Measurements from ENCODE around the gene ULK1.

ULK1 gene

DNA sequence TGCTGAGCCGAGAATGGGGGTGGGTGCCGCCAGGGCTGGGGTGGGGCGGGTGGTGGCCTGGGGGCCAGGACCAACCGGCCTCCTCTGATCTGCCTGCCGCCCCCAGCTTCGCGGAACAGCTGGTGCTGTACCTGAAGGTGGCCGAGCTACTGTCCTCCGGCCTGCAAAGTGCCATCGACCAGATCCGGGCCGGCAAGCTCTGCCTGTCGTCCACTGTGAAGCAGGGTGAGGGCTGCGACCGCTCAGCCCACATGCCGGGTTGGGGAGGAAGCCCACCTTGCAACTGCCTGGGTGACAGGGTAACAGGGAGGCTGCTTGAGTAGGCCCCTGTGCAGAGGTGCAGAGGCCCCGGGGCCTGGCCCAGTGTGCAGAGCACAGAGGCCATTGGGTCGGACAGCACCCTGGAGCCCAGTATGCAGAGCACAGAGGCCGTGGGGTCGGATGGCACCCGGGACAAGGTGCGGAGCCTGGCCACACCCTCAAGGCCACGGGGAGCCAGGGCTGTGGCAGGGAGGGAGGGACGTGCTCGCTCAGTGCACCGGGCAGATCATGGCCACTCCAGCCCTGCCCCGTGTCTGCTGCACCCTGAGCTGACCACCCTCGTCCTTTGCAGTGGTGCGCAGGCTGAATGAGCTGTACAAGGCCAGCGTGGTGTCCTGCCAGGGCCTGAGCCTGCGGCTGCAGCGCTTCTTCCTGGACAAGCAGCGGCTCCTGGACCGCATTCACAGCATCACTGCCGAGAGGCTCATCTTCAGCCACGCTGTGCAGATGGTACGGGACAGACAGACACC, 25.1 kb downstream of the ULK1 start:
- DNase-seq (ENCODE audit: low read depth in 2 of 2) = no peak

DNA sequence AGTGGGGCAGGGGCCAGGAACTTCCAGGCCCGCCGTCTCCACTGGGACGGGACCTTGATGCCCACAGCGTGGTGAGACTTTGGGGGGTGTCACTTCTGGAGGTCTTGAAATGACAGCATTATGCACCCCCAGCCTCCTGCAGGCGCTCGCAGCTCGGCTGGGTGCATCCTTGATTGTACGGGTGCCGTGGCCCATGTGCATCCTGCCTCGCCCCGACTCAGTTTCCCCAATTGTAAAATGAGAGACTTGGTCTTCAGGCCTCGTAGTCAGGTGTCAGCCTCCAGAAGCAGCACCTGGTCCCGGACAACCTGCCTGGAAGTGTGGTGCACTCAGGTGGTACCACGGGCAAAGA, 25.7 kb downstream of the ULK1 start:
- no peak for DNase-seq (ENCODE audit: low read depth in 2 of 2)

DNA sequence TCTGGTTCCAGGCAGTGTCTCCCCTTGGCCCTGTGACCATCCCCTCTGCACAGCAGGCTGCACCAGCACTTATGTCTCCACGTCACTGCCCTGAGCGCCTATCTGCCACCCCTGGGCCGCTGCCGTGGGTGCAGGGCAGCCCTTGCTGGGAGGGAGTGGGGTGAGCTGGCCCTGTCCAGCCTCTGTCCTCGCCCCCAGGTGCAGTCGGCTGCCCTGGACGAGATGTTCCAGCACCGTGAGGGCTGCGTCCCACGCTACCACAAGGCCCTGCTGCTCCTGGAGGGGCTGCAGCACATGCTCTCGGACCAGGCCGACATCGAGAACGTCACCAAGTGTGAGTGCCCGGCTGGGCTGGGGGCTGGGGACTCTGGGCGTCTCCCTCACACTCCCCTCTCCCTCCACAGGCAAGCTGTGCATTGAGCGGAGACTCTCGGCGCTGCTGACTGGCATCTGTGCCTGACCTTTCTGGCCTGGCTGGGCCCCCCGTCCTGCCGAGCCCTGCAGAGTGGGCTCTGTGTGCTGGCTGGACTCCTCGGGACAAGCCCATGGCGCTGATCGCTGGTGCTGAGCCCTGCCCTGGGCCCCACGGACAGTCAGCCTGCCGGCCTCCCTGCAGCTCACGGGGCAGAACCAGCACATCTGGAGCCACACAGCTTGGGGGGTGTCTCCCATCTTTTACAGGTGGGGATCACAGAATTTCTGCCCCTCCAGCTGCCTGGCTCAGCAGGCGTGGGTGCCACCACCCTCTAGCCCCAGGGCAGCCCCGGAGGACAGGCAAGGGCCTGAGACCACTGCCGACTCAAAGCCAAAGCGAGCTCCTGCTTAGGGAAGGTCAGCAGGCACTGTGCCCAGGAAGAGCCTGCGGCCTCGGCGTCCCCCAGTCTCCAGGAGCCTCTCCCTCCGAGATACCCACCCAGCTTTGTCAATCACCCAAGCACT, 26.7 kb downstream of the ULK1 start:
- DNase-seq (ENCODE audit: low read depth in 2 of 2) = no peak

DNA sequence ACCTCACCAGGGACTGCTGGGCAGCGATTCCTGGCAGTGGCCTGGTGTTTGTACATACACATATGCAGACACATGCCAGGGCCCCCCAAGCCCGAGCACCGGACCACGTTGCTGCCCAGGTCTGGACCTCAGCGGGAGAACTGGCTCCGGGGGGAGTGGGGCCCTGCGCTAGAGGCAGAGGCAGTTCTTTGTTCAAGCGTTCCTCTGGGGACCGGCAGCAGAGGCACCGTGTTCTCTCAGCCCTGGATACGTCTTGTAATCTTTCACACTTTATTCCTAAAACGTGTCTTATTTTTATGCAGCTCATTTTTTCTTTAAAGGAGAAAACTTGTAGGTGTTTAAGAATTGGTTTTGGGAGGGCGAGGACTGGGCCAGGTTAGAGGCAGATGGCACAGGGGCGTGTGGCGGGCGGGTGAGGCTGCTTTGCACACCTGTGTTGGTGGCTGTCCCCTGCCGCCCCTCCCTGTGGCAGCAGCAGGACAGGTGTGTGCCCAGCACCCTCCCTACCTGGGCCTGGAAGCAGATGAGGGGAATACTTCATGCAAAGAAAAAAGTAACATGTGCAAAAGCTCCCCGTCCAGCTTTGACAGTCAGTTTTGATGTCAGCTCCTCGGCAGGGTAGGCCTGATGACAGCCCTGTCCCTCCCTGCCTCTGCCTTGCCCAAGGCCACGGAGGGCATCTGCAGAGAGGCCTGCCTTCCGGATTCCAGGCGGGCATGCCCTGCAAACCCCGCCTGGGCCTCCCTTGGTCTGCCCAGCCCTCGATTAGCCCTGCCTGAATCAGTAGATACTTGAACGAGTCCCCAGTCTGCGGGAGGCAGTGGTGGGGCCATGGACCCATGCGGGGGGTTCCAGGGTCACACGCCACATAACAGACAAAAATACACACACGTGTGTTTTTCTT, 27.7 kb downstream of the ULK1 start:
- no peak for DNase-seq (ENCODE audit: low read depth in 2 of 2)

DNA sequence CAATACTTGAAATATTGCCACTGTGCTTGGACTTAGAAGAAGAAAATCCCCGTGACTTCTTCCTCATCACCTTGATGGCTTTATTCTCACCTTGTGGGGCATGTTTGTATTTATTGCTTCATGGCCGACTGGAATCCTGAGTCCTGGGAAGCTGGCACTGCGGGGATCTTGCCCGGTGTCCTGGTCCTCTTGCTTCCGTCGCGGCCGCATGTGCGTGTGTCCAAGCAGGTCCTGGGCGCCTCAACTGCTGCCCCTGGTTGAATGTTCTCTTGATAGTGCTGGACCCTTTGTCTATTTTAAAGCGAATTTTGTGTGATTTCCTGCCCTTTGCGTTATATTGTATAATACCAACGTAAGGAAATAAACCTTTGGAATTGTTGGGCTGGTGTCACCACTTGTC, 28.4 kb downstream of the ULK1 start:
- no peak for DNase-seq (ENCODE audit: low read depth in 2 of 2)

DNA sequence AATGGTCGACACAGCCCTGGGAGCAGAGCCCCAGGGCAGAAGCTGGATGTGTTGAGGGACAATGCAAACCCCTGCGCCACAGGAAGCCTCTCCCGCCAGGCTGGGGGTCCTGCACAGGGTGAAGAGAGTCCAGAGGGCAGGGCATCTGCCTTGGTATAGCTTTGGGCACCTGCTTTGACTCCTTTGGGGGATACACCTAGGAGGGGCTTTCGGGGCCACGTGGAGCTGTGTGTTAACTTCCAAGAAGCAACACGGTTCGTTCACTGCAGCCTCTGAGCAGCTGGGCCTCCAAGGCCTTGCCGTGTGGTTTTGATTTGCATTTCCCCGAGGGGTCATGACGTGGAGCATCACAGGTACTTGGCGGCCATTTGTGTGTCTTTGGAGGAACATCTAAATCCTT, 28.8 kb downstream of the ULK1 start:
- DNase-seq (ENCODE audit: low read depth in 2 of 2) = no peak

DNA sequence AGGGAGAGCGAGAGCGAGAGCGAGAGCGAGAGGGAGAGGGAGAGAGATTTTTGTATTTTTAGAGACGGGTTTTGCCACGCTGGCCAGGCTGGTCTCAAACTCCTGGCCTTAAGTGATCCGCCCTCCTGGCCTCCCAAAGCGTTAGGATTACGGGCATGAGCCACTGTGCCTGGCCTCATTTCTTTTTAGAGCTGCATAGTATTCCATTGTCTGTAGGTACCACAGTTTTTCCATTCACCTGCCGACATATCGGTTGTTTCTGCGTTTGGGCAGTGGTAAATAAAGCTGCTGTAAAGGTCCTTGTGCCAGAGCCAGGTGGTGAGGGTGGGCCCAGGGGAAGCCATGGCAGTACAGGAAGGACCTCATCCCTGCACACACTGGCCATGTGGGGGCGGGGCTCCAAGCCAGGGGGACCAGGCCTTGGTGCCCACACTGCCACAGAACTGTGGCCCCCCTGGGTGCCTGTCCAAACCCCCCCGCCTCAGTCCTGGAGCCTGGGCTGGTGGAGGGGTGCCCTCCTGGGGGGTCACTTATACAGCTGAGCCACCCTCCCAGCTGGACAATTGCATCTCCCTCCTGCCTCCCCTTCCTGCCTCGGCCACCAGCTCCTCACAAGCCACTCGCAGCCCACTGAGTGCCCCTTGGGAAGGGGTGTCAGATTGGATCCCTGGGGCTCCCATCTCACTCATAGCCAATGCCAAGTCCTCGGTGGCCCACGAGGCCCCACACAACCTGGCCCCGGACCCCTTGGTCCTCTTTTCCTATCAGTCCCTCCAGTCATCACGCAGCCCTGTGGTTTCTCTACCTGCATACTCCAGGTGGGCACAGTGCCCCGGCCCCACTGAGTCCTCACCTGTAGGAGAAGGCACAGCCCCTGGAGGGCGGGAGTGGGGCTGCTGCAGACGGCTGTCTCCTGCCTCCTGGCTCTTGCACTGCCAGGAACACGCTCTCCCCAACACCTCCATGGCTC, 33.0 kb downstream of the ULK1 start:
- no peak for DNase-seq (ENCODE audit: low read depth in 2 of 2)

DNA sequence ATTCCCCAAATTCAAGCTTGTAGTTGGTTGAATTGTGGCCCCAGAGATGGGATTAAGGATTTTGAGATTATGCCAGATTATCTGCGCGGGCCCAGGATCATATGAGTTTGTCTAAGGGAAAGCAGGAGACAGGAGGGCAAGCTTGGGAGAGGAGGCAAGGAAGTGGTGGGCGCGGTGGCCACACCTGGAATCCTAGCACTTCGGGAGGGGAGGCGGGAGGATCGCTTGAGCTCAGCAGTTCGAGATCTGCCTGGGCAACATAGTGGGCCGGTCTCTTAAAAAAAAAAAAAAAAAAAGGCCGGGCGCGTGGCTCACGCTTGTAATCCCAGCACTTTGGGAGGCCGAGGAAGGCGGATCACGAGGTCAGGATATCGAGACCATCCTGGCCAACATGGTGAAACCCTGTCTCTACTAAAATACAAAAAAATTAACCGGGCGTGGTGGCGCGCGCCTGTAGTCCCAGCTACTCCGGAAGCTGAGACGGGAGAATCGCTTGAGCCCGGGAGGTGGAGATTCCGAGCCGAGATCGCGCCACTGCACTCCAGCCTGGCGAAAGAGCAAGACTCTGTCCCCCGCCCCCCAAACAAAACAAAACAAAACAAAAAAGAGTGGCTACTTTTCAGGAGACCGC, 33.8 kb downstream of the ULK1 start:
- DNase-seq (ENCODE audit: low read depth in 2 of 2) = no peak

DNA sequence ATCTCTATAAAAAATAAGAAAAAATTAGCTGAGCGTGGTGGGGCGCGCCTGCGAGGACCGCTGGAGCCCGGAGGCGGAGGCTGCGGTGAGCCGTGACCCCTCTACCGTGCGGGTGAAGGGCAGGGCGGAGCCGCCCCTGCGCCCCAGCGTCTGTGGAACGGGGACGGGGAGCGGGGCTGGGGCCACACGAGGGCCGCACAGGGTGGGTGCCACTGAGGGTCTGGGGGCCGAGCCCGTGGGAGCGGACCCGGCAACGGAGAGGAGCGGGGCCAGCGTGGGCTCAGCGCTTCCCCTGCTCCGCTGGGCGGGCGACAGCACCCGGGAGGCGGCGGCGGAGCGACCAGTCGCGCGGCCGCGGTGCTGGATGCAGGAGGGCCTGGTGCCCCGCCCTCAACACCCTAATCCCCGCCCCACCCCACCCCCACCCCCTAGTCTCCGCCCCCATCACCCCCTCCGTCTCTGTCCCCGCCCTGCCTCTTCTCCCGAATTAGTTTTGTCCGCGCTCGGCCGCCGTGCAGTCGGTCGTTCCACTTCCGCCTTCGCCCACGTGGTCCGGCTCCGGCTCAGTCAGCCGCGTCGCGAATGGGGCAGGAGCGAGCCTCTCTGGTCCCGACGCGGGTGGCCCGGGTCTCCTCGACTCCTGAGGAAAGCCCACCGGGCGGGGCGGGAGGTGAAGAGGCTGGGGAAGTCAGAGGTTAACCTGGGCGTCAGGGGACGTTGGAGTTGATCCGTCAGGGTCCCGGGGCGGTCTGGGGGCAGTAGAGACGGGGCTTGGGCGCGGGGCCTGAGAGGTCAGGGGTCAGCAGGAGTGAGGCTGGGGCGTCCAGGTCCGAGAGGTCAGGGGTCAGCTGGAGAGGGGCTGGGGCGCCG, 34.5 kb downstream of the ULK1 start, which contains the start of gene PUS1:
Gene PUS1 (plus strand): TSS at position 566 of the 870 bp plus-strand sequence. CDS start 447 bp downstream, outside the sequence.
- peak; percentile 85 to 91 for DNase-seq (ENCODE audit: low read depth in 2 of 2)

DNA sequence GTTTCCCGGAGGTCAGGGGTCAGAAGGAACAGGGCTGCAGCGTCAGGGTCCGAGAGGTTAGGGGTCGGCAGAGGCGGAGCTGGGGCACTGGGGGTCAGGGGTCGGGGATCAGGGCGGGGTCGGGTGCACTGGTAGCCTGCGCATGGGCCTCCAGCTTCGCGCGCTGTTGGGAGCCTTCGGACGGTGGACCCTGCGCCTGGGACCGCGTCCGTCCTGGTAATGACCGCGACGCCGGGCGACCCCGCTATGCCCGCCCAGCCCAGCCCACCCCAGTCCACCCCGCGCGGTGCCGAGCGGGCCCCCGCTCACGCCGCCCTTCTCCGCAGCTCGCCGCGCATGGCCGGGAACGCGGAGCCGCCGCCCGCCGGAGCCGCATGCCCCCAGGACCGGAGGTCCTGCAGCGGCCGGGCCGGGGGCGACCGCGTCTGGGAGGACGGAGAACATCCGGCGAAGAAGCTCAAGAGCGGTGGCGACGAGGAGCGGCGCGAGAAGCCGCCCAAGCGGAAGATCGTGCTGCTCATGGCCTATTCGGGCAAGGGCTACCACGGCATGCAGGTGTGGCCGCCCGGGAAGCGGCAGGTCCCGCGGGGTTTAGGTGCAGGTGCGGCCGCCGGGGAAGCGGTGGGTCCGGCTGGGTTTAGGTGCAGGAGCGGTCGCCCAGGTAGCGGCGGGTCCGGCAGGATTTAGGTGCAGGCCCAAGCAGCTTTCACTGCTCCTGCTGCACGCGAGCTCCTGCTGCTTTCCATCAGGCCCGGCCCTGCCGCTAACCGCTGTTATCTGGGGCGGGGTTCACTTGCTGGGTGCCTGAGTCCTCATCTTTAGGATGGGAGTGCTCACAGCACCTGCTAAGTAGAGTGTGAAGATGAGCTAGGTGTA, 35.4 kb downstream of the ULK1 start:
- DNase-seq (ENCODE audit: low read depth in 2 of 2) = no peak

DNA sequence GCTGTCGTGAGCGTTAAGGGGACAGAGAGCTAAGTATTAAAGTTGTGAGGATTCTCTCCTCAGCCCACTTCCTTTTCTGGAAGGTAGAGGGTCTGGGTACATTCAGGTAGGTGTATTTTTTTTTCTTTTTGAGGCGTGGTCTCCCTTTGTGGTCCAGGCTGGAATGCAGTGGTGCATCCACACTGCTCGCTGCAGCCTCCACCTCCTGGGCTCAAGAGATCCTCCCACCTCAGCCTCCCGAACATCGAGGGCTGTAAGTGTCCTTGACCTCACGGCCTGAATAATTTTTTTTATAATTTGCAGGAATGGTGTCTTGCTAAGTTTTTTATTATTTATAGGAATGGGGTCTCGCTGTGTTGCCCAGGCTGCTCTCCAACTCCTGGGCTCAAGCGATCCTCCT, 36.1 kb downstream of the ULK1 start:
- no peak for DNase-seq (ENCODE audit: low read depth in 2 of 2)

DNA sequence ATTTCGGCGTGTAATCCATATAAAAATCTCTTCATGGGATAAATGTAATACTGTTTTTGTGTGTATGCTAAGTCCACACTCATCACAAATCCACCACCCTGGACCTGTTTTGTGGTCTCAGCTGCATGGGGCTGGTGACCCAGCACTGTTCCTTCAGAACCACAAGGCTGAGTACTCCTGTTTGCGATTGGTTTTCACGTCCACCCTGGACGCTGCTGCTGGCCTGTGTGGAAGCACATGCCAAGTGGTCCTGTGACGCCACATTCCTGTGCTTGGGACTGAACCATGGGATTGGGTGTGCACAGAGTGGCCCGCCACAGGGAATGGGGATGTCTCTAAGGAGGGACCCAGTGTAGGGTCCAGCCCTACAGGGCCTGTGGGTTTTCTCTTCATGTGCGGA, 39.0 kb downstream of the ULK1 start:
- DNase-seq (ENCODE audit: low read depth in 2 of 2) = no peak

DNA sequence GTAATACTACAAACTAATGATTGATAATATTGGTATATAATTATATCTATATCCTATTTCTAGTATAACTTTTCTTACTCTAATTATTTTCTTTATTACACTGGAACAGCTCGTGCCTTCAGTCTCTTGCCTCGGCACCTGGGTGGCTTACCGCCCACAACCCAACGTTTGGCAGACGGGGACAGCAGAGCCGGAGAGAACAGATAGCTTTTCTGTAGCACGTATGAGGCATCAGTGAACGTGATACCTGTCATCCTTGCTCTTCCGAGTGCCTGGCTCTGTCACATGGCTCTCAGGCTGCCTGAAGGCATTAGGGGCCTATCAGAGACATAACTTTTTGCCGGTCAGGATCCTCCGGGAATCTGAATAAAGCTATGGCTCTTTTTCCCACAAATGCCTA, 40.1 kb downstream of the ULK1 start:
- DNase-seq (ENCODE audit: low read depth in 2 of 2) = no peak

DNA sequence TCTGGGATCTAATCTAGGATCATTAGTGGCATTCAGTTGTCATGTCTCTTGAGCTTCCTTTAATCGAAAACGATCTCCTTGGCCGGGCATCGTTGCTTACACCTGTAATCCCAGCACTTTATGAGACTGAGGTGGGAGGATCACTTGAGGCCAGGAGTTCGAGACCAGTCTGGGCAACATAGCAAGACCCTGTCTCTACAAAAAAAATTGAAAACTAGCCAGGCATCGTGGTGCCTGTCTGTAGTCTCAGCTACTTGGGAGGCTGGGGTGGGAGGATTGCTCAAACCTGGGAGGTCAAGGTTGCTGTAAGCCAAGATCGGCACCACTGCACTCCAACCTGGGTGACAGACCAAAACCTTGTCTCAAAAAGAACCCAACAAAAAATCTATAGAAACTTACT, 43.7 kb downstream of the ULK1 start:
- no peak for DNase-seq (ENCODE audit: low read depth in 2 of 2)

DNA sequence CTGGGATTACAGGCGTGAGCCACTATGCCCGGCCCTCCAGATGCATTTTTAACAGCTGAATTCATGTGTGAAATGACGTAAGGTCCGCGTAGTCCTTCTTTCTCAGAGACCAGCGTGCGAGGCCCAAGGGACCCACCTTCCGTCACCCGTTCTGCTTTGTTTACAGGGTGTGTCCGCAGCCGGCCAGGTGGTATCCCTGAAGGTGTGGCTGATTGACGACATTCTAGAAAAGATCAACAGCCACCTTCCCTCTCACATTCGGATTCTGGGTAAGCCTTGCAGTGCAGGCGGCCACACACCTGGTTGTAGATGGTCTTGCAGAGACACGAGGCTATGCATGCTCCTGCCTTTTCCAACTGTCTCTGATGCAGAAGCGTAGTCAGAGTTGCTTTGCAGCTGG, 44.6 kb downstream of the ULK1 start:
- DNase-seq (ENCODE audit: low read depth in 2 of 2) = no peak

DNA sequence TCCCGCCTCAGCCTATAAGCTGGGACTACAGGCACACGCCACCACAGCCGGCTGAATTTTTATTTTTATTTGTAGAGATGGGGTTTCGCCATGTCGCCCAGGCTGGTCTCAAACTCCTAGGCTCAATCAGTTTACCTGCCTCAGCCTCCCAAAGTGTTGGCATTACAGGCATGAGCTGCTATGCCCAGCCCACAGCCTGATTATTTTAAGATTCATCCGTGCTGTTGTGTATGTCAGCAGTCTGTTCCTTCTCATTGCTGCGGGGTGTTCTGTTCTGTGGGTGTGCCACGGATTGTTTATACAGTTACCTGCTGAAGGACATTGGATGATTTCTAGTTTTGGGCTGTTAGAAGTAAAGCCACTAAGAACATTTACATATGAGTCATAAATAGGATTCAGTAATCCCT, 45.7 kb downstream of the ULK1 start:
- no peak for DNase-seq (ENCODE audit: low read depth in 2 of 2)

DNA sequence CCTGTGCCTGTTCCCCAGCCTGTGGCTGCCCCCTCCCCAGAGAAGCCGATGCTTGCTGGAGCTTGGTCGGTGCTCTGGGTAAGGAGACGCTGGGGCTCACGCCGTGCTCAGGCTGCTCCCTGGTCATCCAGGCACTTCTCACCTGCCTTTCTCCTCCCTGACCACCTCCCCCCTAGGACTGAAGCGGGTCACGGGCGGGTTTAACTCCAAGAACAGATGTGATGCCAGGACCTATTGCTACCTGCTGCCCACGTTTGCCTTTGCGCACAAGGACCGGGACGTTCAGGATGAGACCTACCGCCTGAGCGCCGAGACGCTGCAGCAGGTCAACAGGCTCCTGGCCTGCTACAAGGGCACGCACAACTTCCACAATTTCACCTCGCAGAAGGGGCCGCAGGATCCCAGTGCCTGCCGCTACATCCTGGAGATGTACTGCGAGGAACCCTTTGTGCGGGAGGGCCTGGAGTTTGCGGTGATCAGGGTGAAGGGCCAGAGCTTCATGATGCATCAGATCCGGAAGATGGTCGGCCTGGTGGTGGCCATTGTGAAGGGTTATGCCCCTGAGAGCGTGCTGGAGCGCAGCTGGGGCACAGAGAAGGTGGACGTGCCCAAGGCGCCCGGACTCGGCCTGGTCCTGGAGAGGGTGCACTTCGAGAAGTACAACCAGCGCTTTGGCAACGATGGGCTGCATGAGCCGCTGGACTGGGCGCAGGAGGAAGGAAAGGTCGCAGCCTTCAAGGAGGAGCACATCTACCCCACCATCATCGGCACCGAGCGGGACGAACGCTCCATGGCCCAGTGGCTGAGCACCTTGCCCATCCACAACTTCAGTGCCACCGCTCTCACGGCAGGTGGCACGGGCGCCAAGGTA, 46.9 kb downstream of the ULK1 start:
- no peak for DNase-seq (ENCODE audit: low read depth in 2 of 2)
